Sigmoid colon (tissue), 4 donors: ENCODE data around the gene TSPAN5.

ENCODE experiments used
- EP300 ChIP-seq, 4 donors: sonication (generic); formaldehyde crosslinking; IDR thresholded peaks; one replicate each; pipeline ENCODE4 v1.6.1; 2017; ENCODE audit warnings: antibody characterized with exemption in 4 of 4
- POLR2A ChIP-seq, 2 donors: fragments of 450-650 bp; IDR thresholded peaks; one replicate each; pipeline ENCODE4 v1.6.1; 2016; ENCODE audit warnings: antibody characterized with exemption in 2 of 2, mild to moderate bottlenecking in 2 of 2, moderate library complexity in 2 of 2
- POLR2AphosphoS5 ChIP-seq, 4 donors: sonication (generic); formaldehyde crosslinking; IDR thresholded peaks; one replicate each; pipeline ENCODE4 v1.6.1; 2017; ENCODE audit warnings: antibody characterized with exemption in 4 of 4
- TF ChIP-seq, protein P1 (sequence below), 4 experiments: fragments of 450-650 bp in 3 of 4; fragments of 200-600 bp in 1 of 4; IDR thresholded peaks; one replicate each; pipeline ENCODE4 v1.5.1; 2016 to 2019; ENCODE audit warnings: antibody characterized with exemption in 4 of 4, mild to moderate bottlenecking in 3 of 4, moderate library complexity in 2 of 4

DNA sequence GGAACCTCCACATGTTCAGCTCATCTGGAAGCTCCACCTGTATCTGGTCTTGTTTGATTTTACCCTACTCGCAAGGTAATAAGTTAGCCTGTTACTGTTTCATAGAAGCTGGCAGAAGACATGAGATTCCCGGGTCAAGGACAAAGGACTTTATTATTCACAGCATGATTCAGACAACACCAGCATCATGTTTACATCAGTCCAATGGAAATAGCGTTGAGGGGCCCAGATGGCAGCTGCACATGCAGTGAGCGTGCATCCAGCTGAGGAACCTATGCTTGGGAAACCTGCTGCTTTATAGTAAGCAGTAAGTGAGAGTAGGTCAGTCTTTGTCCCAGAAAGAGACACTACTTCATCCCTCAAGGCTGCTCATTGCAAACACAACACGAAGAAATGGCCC lies 19.8 kb downstream of the TSPAN5 start:
- TF ChIP-seq, protein P1, sequence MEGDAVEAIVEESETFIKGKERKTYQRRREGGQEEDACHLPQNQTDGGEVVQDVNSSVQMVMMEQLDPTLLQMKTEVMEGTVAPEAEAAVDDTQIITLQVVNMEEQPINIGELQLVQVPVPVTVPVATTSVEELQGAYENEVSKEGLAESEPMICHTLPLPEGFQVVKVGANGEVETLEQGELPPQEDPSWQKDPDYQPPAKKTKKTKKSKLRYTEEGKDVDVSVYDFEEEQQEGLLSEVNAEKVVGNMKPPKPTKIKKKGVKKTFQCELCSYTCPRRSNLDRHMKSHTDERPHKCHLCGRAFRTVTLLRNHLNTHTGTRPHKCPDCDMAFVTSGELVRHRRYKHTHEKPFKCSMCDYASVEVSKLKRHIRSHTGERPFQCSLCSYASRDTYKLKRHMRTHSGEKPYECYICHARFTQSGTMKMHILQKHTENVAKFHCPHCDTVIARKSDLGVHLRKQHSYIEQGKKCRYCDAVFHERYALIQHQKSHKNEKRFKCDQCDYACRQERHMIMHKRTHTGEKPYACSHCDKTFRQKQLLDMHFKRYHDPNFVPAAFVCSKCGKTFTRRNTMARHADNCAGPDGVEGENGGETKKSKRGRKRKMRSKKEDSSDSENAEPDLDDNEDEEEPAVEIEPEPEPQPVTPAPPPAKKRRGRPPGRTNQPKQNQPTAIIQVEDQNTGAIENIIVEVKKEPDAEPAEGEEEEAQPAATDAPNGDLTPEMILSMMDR (IDR thresholded peaks at IDR 0.05) = no peak
- TF ChIP-seq POLR2A (IDR thresholded peaks at IDR 0.05) (no peak), POLR2AphosphoS5 (IDR thresholded peaks at IDR 0.05) (no peak), EP300 (IDR thresholded peaks at IDR 0.05) (no peak)
